Suppressor macrophage treated with lipopolysaccharide for 1 hour (primary cell): ENCODE data around the gene SCG3.

ENCODE experiments used
- DNase-seq, 3 donors: peaks; one replicate each; pipeline ENCODE4 v3.0.0-alpha.2; 2020 to 2022

The SCG3 gene

GRCh38 chr15:51731549-51732267 is 50.4 kb downstream of the SCG3 start:
- peak; percentile 90 to 99 (median 96) for DNase-seq

DNA sequence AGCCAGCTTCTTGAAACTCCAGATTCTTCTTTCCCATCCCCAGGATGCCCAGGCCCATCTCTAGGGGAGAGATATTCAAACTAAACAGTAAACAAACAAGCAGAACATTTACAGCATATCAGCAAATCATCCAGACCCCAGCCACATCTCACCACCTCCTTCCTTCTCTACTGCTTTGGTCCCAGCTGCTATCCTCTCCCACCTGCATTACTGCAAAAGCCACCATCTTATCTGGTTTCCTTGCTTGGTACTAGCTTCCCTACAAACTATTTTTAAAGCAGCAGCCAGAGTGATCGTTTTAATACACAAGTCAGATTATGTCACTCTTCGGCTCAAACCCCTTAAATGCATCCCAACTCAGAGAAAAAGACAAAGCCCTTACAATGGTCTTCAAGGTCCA is 51.3 kb downstream of the SCG3 start:
- no peak for DNase-seq

DNA sequence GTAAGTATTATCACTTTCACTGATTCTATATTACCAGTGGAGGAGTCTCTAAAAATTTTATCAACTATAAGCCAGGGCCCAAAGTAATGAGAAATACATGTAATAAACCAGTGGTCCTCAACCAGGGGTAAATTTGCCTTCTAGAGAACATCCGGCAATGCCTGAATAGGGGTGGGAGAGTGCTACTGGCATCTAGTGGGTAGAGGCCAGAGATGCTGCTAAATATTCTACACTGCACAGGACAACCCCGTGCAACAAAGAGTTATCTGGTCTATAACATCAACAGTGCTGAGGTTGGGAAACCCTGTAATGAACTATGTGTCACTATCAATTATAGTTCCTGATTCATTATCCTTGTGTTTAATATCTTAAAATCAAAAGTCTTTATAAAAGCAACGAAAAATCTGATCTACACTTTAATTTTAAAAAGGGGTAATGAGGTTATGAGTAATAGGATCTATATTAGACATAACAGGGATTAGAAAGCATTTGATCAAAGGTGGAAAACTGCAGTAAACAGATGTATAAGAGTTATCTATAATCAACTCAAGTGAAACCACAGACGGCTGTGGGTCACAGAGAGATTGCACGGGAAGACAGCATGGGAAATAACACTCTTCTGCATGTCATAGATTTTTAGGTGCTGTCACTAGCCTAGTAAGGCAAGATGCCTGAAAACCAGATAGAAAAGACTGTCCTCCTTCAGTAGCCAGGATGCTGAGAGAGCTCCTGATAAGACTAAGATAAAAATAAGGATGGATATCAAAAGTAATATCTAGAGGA is 54.1 kb downstream of the SCG3 start:
- peak; percentile 39 to 65 (median 50) for DNase-seq

- peak; percentile 67 to 81 (median 78) for DNase-seq
These were observed 54.8 kb downstream of the SCG3 start for GRCh38 chr15:51736069-51736468.

GRCh38 chr15:51736751-51737521 is 55.6 kb downstream of the SCG3 start:
- DNase-seq = peak in 2 of 3 donors; percentile 31 to 40

DNA sequence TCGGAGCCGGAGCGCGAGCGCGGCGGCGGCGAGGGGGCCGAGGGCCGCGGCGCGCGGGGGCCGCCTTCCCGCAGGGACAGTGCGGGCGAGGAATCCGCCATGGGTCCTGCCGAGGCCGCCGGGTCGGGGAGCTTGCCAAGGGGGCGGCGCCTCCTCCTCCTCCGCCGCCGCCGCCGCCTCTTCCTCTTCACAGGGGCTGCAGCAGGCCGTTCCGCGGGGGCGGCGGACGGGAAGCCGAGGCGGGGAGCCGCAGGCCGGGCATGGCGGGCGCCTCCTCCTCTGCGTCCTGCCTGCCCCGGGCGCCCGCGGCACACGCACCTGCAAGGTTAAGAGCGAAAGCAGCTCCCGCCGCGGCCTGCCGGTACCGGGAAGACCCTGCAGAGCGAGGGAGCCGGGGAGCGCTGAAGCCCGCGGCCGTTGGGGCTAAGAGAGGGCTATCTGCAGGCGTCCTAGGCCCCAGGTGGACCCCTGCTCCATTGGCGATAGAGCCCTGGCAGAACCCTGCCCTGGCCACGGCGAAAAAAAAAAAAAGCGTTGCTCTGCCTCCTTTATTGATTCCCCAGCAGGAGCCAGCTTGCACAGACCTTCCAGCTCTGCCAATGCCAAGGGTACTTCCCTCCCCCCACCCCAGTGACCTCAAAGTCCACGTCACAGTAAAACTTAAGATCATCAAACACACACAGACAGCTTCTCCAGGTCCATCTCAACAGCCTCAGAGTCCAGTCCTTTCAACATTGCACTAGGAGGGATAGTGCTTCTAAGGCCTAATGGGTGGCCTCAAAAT is 56.4 kb downstream of the SCG3 start, which contains the start of gene LYSMD2:
LYSMD2 (minus strand) TSS at position 134 of the 784 bp plus-strand sequence; CDS start at position 101, 33 bp downstream.
- peak; percentile 84 to 94 (median 87) for DNase-seq

DNA sequence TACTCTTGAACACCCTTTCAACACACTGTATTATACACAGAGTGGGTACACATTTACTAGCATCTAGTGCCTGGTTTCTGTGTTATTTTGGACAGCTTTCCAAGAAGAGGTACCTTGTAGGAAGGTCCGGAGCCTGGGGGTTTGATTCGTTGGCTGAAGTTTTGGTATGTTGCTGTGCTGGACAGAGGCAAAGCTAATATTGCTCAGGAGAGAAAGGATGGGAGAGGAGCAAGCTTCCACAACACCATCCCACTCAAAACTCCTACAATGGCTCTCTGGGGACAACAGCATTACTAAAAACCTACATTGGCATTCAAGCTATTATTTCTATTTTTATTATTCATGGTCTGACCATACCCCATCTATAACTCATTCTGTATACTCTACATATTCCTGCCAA is 57.2 kb downstream of the SCG3 start:
- no peak for DNase-seq

DNA sequence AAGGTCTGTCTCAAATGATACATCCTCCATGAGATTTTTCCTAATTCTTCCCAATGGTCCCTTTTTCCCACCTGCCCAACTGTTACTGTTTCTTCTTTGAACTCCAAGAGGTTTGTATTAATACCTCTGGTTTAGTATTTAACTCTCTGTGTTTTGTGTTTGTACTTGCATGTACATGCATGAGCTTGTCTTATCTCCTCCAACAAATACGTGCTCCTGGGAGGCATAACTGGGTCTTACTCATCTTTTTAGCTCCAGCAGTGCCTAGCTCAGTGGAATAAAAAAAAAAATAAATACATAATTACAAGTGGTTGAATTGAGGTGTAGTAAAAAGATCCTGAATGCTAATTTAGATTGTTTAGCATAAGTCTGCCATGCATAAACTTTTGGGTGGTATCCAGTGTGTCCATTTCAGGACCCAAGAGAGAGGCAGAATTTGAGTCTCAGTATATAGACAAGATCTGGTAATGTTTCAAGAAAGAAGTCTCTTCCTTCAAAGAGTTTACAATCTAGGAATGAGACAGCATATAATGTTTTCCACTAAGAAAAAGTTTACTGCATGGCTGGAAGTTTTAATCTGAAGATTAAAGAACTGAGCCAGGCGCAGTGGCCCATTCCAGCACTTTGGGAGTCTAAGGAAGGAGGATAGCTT is 57.9 kb downstream of the SCG3 start:
- DNase-seq = no peak

- no peak for DNase-seq
These were observed 68.0 kb downstream of the SCG3 start for GRCh38 chr15:51749307-51749706.

GRCh38 chr15:51750186-51750585 is 68.9 kb downstream of the SCG3 start:
- DNase-seq = no peak

DNA sequence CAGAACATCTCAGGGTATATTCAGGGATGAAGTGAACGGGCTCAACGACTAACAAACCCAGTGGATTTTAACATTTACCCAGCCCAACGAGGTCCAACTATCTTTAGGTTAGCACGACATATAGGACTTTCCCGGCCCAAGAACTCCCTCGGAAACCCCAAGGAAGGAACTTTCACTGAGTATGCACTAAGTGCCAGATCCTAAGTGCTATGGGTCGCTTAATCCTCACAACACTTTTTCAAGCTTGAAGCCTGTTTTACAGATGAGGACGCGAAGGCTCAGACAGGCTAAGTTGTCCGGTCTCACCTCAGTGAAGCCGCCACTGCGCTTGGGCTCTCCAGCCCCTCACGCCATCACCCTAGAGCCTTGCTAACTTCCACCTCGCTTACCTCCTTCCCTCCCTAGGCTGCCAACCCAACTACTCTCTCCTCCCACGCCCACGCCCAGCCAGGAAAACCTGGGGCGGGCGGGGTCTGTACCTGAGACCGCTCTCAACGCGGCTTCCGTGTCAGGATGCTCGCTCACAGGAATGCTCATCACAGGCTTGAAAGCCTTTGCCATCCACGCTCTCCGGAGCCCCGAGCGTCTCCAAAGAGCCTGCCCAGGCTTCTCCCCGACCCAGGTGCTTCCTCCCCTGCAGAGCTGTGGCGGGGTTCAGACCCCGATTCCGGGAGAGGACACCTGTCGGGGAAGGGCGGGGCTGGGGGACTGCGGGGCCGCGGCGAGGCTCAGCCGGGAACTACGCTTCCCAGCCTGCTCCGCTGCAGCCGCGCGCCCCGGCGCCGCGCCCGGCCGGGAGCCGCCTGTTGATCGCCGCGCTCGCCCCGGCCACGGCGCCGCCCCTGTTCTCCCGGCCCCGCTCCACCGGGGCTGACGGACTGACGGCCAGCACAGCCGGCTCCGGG is 69.7 kb downstream of the SCG3 start, which contains the start of gene TMOD2:
TMOD2 (plus strand) TSS at position 806 of the 905 bp plus-strand sequence. CDS start 14,845 bp downstream, outside the sequence.
- peak; percentile 60 to 80 (median 80) for DNase-seq

- DNase-seq = peak; percentile 35 to 64 (median 55)
These were observed 70.7 kb downstream of the SCG3 start for GRCh38 chr15:51751697-51752683.

- DNase-seq = peak; percentile 59 to 71 (median 66)
These were observed 71.6 kb downstream of the SCG3 start for GRCh38 chr15:51752888-51753287.

- no peak for DNase-seq
These were observed 73.0 kb downstream of the SCG3 start for GRCh38 chr15:51754267-51754666.

DNA sequence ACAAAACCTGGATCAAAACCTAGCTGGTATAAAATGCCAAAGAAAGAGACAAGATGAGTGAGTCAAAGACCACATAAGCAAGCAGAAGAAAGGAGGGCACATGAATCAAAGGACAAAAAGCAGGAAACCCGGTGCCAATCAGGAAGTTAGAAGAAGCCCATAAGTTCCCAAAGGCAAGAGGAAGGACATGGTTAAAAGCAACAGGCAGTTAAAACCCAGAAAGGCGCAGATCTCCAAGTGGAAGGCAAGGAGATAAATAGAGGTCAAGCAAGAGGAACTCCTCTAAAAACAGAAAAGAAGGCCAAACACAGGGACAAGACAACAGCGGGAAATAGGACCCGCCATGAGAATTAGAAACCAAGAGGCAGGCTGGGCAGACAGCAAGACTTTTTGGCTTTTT is 74.5 kb downstream of the SCG3 start:
- DNase-seq = peak in 1 of 3 donors; percentile 45

DNA sequence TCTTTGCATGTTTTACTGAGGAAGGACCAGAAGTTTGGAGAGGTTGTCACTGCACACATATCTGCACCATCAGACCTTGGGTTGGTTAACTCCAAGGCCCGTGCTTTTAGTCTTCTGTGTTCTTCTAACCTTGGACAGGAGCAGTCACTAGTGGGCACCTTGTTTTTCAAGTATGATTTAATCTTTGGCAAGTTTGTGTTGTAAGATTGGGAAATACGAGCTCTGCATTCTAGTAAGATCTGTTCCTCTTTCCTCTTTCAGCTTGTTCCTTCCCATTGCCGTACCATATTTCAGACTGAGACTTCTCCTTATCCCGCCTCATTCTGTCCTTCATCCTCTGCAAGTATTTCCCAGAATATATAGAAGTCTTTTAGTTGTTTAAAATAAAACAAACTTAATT is 75.2 kb downstream of the SCG3 start:
- peak; percentile 61 to 87 (median 87) for DNase-seq

- DNase-seq = no peak
These were observed 76.1 kb downstream of the SCG3 start for GRCh38 chr15:51757450-51757849.

- DNase-seq = no peak
These were observed 77.3 kb downstream of the SCG3 start for GRCh38 chr15:51758645-51759044.

DNA sequence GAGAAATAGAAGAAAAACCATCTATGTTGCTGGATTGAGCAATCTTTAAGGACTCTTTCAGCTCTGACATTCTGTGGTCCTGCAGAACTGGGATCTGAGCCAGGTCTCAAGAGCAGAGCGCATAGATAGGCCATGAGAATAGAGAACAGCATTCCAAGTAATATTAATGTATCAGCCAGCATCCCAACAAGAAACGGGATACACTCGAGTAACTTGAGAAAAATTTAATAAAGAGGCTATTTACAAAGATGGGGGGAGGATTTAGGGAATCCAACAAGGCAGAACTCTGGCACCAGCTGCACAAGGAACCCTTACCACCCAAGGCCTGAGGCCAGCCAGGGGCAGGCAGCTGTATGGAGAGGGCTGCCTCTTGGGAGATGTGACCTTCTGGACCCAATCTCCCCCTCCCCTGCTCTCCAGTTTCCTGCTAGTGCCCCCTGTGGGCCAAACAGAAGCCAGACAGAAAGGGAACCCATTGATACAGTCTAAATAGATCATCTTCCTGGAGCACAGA is 78.3 kb downstream of the SCG3 start:
- DNase-seq = no peak
